Measurements from ENCODE around the gene AUNIP.

Gene AUNIP

DNA sequence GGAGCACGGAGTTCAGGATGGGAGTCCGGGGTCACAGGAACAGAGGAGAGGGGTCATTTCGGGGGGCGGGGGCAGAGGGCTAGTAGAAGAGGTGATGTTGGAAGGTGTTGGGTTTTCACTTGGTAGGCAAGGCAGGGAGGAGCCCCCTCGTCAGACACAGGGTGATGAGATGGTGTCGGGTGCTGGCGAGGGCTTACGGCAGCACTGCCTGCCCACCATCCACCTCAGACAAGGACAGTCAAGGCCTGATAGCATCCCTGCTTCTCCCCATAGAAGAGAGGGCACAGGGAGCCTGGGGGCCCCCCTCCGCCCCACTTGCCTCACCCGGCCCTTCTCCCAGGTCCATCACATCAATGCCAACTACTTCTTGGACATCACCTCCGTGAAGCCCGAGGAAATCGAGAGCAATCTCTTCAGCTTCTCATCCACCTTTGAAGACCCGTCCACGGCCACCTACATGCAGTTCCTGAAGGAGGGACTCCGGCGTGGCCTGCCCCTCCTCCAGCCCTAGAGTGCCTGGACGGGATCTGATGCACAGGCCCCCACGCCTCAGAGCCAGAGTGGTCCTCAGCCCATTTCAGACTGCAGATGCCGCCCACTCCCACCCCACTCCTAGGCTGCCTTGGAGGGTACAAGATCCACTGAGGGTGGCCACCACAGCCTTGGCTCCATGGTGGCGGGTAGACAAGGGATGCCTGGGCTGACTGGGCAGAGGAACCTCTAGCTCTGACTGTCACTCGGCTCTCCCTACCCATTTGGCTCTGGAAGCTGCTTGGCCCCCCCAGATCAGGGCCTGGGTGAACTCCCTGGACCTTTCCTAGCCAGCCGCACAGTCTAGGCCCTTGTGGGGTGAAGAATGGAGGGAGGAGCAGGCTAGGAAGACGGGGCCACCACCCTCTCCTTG lies 43.8 kb downstream of the AUNIP start:
- H3K4me3 ChIP-seq (ENCODE audit: low read depth, low read length) = no peak overlapping the region
- DNase-seq (ENCODE audit: low read depth) = no peak
- TF ChIP-seq CTCF (IDR thresholded peaks at IDR 0.05; ENCODE audit: low read depth, low read length, missing control alignments) = no peak

- TF ChIP-seq CTCF (IDR thresholded peaks at IDR 0.05; ENCODE audit: low read depth, low read length, missing control alignments) = no peak
These were observed 44.6 kb downstream of the AUNIP start for GRCh38 chr1:25814549-25815087.

DNA sequence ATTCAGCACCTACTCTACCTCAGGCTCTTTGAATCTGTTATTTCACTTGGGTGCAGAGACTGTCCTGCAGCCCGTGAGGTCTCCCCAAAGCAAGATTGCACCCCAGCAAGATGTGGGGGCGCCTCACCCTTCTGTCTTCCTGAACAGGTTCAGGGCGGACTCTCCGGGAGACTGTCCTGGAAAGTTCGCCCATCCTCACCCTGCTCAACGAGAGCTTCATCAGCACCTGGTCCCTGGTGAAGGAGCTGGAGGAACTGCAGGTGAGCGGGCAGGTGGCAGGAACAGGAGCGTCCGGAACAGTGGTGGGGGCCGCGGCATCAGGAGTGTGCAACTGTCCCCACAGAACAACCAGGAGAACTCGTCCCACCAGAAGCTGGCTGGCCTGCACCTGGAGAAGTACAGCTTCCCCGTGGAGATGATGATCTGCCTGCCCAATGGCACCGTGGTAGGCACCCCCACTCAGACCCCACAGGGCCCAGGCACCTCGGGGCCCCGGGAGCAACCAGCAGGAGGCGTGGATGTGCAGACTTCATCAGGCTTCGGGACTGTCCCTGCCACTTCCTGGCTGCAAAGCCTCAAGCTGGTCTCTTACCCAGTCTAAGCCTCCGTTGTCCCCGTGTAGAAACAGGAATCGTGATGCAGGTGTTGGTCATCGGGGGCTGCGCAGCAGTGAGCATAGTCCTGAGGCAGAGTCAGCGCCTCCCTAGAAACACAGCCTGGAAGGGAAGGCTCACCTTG lies 45.4 kb downstream of the AUNIP start:
- H3K4me3 ChIP-seq (ENCODE audit: low read depth, low read length) = no peak overlapping the region
- DNase-seq (ENCODE audit: low read depth) = no peak
- peak; percentile 38 for TF ChIP-seq CTCF (IDR thresholded peaks at IDR 0.05; ENCODE audit: low read depth, low read length, missing control alignments)

More at GRCh38 chr1:25814549-25815087, 44.6 kb downstream of the AUNIP start:
- H3K4me3 ChIP-seq (ENCODE audit: low read depth, low read length) = no peak overlapping the region
- no peak for DNase-seq (ENCODE audit: low read depth)

DNA sequence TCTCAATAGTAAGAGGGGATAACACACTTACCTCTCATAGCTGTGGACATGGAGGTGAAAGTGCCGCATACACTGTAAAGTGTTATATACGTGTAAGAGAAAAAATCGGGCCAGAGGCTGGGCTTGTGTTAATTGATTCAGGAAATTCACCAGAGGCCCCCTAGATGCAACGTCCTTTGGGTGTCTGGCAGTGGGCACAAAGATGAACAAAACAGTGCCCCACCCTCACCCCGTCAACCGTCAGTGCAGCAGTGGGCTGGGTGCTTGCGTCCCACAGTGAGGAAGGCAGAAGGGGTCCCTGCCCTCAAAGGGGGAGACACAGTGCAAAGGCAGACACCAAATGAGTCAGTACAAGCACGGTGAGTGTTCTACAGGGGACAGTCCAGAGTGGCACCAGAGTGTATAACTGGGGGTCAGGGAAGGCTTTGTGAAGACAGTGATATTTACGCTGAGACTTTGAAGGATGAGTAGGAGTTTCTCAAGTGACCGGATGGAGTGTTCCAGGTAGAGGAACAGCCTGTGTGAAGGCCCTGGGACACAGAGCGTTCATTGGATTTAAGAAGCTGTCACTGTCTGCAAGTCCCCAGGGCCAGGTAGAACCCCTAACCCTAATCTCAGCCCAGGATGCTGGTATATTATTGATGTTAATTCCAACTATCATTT lies 46.1 kb downstream of the AUNIP start:
- no peak for DNase-seq (ENCODE audit: low read depth)
- no peak overlapping the region for H3K4me3 ChIP-seq (ENCODE audit: low read depth, low read length)
- no peak for TF ChIP-seq CTCF (IDR thresholded peaks at IDR 0.05; ENCODE audit: low read depth, low read length, missing control alignments)

- TF ChIP-seq CTCF (IDR thresholded peaks at IDR 0.05; ENCODE audit: low read depth, low read length, missing control alignments) = no peak
These were observed 47.7 kb downstream of the AUNIP start for GRCh38 chr1:25811384-25812082.

More at GRCh38 chr1:25811384-25812082, 47.7 kb downstream of the AUNIP start:
- H3K4me3 ChIP-seq (ENCODE audit: low read depth, low read length) = no peak overlapping the region
- DNase-seq (ENCODE audit: low read depth) = no peak
